DOHH2 (cell line): ENCODE results near the gene CLASP1.

Source experiments
- H3F3A ChIP-seq: fragments of 200-600 bp; sonication (generic), shearing (Covaris generic); 2 replicates; pipeline ENCODE4 v1.6.0; 2016; ENCODE audit warnings: antibody characterized with exemption, mild to moderate bottlenecking; ENCODE audit not compliant: control insufficient read depth, insufficient read depth
- H3K27ac ChIP-seq: fragments of 200-600 bp; sonication (generic); 2 replicates; pipeline ENCODE4 v1.5.1; 2014; ENCODE audit warnings: low read depth, mild to moderate bottlenecking, low read length, moderate library complexity
- H3K27me3 ChIP-seq: fragments of 200-600 bp; sonication (generic); 2 replicates; pipeline ENCODE4 v1.6.1; 2014; ENCODE audit warnings: mild to moderate bottlenecking, low read length, mixed read lengths; ENCODE audit not compliant: control insufficient read depth
- H3K36me3 ChIP-seq: fragments of 200-600 bp; sonication (generic); 2 replicates; pipeline ENCODE4 v1.6.1; 2014; ENCODE audit warnings: mild to moderate bottlenecking, low read length, moderate library complexity, mixed read lengths; ENCODE audit not compliant: control insufficient read depth
- H3K4me1 ChIP-seq: fragments of 200-600 bp; sonication (generic); 2 replicates; pipeline ENCODE4 v1.6.1; 2014; ENCODE audit warnings: mild to moderate bottlenecking, low read length, mixed read lengths; ENCODE audit not compliant: control insufficient read depth
- H3K4me2 ChIP-seq: fragments of 200-600 bp; sonication (generic); 2 replicates; pipeline ENCODE4 v1.6.0; 2014; ENCODE audit warnings: mild to moderate bottlenecking, low read length, moderate library complexity
- H3K4me3 ChIP-seq: fragments of 200-600 bp; sonication (generic); 2 replicates; pipeline ENCODE4 v1.5.1; 2014; ENCODE audit warnings: mild to moderate bottlenecking, low read length, mixed read lengths
- H3K79me2 ChIP-seq: fragments of 200-600 bp; sonication (generic); 2 replicates; pipeline ENCODE4 v1.6.1; 2014; ENCODE audit warnings: mild to moderate bottlenecking, low read length, mixed read lengths; ENCODE audit not compliant: control insufficient read depth
- H3K9me2 ChIP-seq: fragments of 200-600 bp; sonication (generic); replicated peaks from 2 replicates; pipeline ENCODE4 v1.6.1; 2014; ENCODE audit warnings: mild to moderate bottlenecking, low read length, mixed read lengths; ENCODE audit not compliant: control insufficient read depth
- H3K9me3 ChIP-seq: fragments of 200-600 bp; sonication (generic); 2 replicates; pipeline ENCODE4 v1.6.1; 2014; ENCODE audit warnings: antibody characterized with exemption, low read length, mixed read lengths; ENCODE audit not compliant: control insufficient read depth, insufficient read depth
- H4K20me1 ChIP-seq: fragments of 200-600 bp; sonication (generic); 2 replicates; pipeline ENCODE4 v1.6.0; 2014; ENCODE audit warnings: low read depth, mild to moderate bottlenecking, antibody characterized with exemption, low read length, moderate library complexity; ENCODE audit not compliant: control insufficient read depth, insufficient read depth
- CTCF ChIP-seq: fragments of 200-600 bp; sonication (generic); IDR thresholded peaks from one replicate; pipeline ENCODE4 v1.5.1; 2014; ENCODE audit warnings: antibody characterized with exemption, mild to moderate bottlenecking, low read depth, low read length; ENCODE audit not compliant: poor library complexity, severe bottlenecking
- EZH2phosphoT487 ChIP-seq: fragments of 200-600 bp; sonication (generic); IDR thresholded peaks from 2 replicates; pipeline ENCODE4 v1.6.1; 2017; ENCODE audit warnings: borderline replicate concordance, mild to moderate bottlenecking, antibody characterized with exemption, low read length, moderate library complexity, mixed read lengths

Gene CLASP1

GRCh38 chr2:121408641-121409040, 240.6 kb downstream of the CLASP1 start:
- Histone ChIP-seq H3K79me2 (no peaks in the 10 kb centered on the region), H3K4me1 (no peaks in the 10 kb centered on the region), H3K4me3 (no peak overlapping the region), H3K27ac (no peak overlapping the region), H3K4me2 (no peak overlapping the region), H4K20me1 (no peaks in the 10 kb centered on the region), H3K9me3 (no peaks in the 10 kb centered on the region), H3K9me2 (no peaks in the 10 kb centered on the region), H3K36me3 (peaks cover 48% of the 10 kb centered on the region), H3F3A (no peaks in the 10 kb centered on the region), H3K27me3 (no peaks in the 10 kb centered on the region)
- TF ChIP-seq EZH2phosphoT487 (no peak), CTCF (no peak)

GRCh38 chr2:121405233-121405632, 244.0 kb downstream of the CLASP1 start:
- Histone ChIP-seq H3K9me2 (no peaks in the 10 kb centered on the region), H3K79me2 (no peaks in the 10 kb centered on the region), H4K20me1 (no peaks in the 10 kb centered on the region), H3K27me3 (no peaks in the 10 kb centered on the region), H3K4me3 (no peak overlapping the region), H3K4me1 (no peaks in the 10 kb centered on the region), H3K36me3 (peaks cover 70% of the 10 kb centered on the region), H3K4me2 (no peak overlapping the region), H3F3A (no peaks in the 10 kb centered on the region), H3K9me3 (no peaks in the 10 kb centered on the region), H3K27ac (no peak overlapping the region)
- TF ChIP-seq EZH2phosphoT487 (no peak), CTCF (no peak)

GRCh38 chr2:121400201-121400600, 249.1 kb downstream of the CLASP1 start:
- no peaks in the 10 kb centered on the region for H3K4me1 ChIP-seq
- H3K9me3 ChIP-seq, result no peaks in the 10 kb centered on the region
- H3K9me2 ChIP-seq, result no peaks in the 10 kb centered on the region
- peaks cover 69% of the 10 kb centered on the region for H3K36me3 ChIP-seq
- no peak overlapping the region for H3K27ac ChIP-seq
- no peaks in the 10 kb centered on the region for H3K27me3 ChIP-seq
- H3F3A ChIP-seq, result no peaks in the 10 kb centered on the region
- no peak overlapping the region for H3K4me3 ChIP-seq
- TF ChIP-seq EZH2phosphoT487 (no peak), CTCF (no peak)
- no peak overlapping the region for H3K4me2 ChIP-seq
- H4K20me1 ChIP-seq, result no peaks in the 10 kb centered on the region
- no peaks in the 10 kb centered on the region for H3K79me2 ChIP-seq

GRCh38 chr2:121398853-121399252, 250.4 kb downstream of the CLASP1 start:
- Histone ChIP-seq H3K79me2 (no peaks in the 10 kb centered on the region), H4K20me1 (no peaks in the 10 kb centered on the region), H3K36me3 (peaks cover 75% of the 10 kb centered on the region), H3K9me2 (no peaks in the 10 kb centered on the region), H3K4me3 (no peak overlapping the region), H3K27ac (no peak overlapping the region), H3K4me2 (no peak overlapping the region), H3F3A (no peaks in the 10 kb centered on the region), H3K4me1 (no peaks in the 10 kb centered on the region), H3K9me3 (no peaks in the 10 kb centered on the region), H3K27me3 (no peaks in the 10 kb centered on the region)
- TF ChIP-seq EZH2phosphoT487, result no peak
